ENCODE measurements around the gene PLOD2. TPM values are rescaled to one million over a fixed set of nuclear protein-coding genes. Genes with fewer than 3 reads are reported as not detected.
A peak's percentile ranks its signal among the peaks of the same experiment; 100 is the strongest.

Gene PLOD2
- total and polyA plus RNA-seq, 4 donors: 18.6 to 57.0 (median 24.3) TPM

DNA sequence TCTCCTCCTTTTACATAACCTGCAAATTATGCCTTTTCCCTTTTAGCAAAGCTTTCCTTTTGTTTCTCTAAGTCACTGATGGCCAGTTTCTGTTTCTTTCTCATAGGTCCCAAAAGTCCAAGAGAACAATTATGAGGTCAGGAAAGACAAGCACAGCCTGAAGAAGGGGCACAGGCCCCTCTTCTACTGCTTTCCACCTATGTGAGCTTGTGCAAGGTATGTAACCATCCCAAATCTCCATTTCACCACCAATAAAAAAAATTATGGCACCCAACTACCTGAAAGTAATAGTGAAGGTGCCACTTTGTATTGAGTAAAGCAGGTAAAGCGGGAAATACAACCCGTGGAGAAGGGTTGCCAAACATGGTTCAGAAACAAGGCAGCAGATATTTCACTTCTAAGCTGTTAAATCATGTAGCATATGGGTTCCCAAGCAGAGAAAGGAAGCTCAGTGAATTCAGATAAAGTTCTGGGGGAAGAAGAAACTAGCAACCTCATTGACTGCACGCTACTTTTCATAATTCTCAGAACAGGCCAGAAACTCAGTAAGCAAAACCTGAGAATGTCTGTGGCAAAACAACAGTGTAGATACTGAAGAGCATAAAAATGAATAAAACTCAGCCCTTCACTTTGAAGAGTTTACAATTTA is 4.2 kb downstream of the PLOD2 start:
- Histone ChIP-seq H3K4me1 (ENCODE audit: control insufficient read depth in 4 of 4, insufficient read depth in 4 of 4, low read length in 3 of 4) (peaks cover 9 to 64% (median 40%) of the 10 kb centered on the region in 4 donors), H3K27ac (ENCODE audit: low read depth in 1 of 2, low read length in 2 of 2) (peak overlapping the region; percentile 76 to 95), H3K9ac (ENCODE audit: low read depth in 1 of 2, low read length in 2 of 2) (peak overlapping the region in 1 of 2 donors; percentile 77), H3K27me3 (ENCODE audit: control insufficient read depth in 4 of 4, insufficient read depth in 4 of 4, low read length in 3 of 4) (no peaks in the 10 kb centered on the region), H3K9me3 (ENCODE audit: control insufficient read depth in 4 of 4, low read length in 3 of 4) (no peaks in the 10 kb centered on the region), H3K4me3 (ENCODE audit: low read depth in 1 of 3, low read length in 3 of 3) (peak overlapping the region in 1 of 3 donors; percentile 37), H3K36me3 (ENCODE audit: control insufficient read depth in 4 of 4, insufficient read depth in 3 of 4, low read depth in 1 of 4, low read length in 3 of 4) (no peaks in the 10 kb centered on the region)
- no peak for TF ChIP-seq RXRA (IDR thresholded peaks at IDR 0.05)
- no peak for TF ChIP-seq TAF1 (conservative IDR thresholded peaks at IDR 0.05)
- TF ChIP-seq, protein P1, sequence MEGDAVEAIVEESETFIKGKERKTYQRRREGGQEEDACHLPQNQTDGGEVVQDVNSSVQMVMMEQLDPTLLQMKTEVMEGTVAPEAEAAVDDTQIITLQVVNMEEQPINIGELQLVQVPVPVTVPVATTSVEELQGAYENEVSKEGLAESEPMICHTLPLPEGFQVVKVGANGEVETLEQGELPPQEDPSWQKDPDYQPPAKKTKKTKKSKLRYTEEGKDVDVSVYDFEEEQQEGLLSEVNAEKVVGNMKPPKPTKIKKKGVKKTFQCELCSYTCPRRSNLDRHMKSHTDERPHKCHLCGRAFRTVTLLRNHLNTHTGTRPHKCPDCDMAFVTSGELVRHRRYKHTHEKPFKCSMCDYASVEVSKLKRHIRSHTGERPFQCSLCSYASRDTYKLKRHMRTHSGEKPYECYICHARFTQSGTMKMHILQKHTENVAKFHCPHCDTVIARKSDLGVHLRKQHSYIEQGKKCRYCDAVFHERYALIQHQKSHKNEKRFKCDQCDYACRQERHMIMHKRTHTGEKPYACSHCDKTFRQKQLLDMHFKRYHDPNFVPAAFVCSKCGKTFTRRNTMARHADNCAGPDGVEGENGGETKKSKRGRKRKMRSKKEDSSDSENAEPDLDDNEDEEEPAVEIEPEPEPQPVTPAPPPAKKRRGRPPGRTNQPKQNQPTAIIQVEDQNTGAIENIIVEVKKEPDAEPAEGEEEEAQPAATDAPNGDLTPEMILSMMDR (IDR thresholded peaks at IDR 0.05; ENCODE audit: low read depth, low read length, missing input control): no peak
- TF ChIP-seq HNF4A (conservative IDR thresholded peaks at IDR 0.05): peak; percentile 20 to 24
- TF ChIP-seq YY1 (IDR thresholded peaks at IDR 0.05): peak; percentile 12
- TF ChIP-seq JUND (IDR thresholded peaks at IDR 0.05): no peak
- no peak for DNase-seq (ENCODE audit: low spot score)
- 57% methylated on average over 3 of the region's 3 CpGs for WGBS

DNA sequence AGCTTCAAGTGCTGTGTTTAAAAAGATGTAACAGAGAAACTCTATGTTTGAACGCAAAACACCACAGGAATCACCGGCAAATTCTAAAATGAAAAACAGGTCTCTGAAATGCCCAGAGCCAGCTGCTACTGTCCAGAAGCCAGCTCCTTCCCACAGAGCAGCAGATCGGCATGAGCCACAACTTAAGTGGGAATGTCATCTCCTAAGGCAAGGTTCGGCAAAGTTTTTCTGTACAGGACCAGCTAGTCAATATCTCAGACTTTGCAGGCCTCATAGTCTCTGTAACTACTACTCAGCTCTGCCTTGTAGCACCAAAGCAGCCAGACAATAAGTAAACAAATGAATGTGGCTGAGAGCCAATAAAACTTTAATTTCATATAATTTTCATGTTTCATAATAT is 4.9 kb downstream of the PLOD2 start:
- Histone ChIP-seq H3K27me3 (ENCODE audit: control insufficient read depth in 4 of 4, insufficient read depth in 4 of 4, low read length in 3 of 4) (no peaks in the 10 kb centered on the region), H3K9ac (ENCODE audit: low read depth in 1 of 2, low read length in 2 of 2) (peak overlapping the region; percentile 5 to 77), H3K4me3 (ENCODE audit: low read depth in 1 of 3, low read length in 3 of 3) (peak overlapping the region; percentile 25 to 37 (median 34)), H3K9me3 (ENCODE audit: control insufficient read depth in 4 of 4, low read length in 3 of 4) (no peaks in the 10 kb centered on the region), H3K27ac (ENCODE audit: low read depth in 1 of 2, low read length in 2 of 2) (peak overlapping the region; percentile 76 to 95), H3K4me1 (ENCODE audit: control insufficient read depth in 4 of 4, insufficient read depth in 4 of 4, low read length in 3 of 4) (peaks cover 9 to 64% (median 40%) of the 10 kb centered on the region in 4 donors), H3K36me3 (ENCODE audit: control insufficient read depth in 4 of 4, insufficient read depth in 3 of 4, low read depth in 1 of 4, low read length in 3 of 4) (peaks cover 0 to 2% (median 0%) of the 10 kb centered on the region in 4 donors)
- no peak for DNase-seq (ENCODE audit: low spot score)
- TF ChIP-seq HNF4A (conservative IDR thresholded peaks at IDR 0.05): no peak
- TF ChIP-seq, protein P1 (IDR thresholded peaks at IDR 0.05; ENCODE audit: low read depth, low read length, missing input control): no peak
- TF ChIP-seq, protein P2, sequence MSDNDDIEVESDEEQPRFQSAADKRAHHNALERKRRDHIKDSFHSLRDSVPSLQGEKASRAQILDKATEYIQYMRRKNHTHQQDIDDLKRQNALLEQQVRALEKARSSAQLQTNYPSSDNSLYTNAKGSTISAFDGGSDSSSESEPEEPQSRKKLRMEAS (IDR thresholded peaks at IDR 0.05): no peak
- no peak for TF ChIP-seq GABPA (IDR thresholded peaks at IDR 0.05 in 1 of 2, conservative IDR thresholded peaks at IDR 0.05 in 1 of 2)
- TF ChIP-seq FOXA2 (IDR thresholded peaks at IDR 0.05): no peak
- TF ChIP-seq EGR1 (IDR thresholded peaks at IDR 0.05; ENCODE audit: low read depth in 2 of 2): no peak
- no peak for TF ChIP-seq NR2F2 (IDR thresholded peaks at IDR 0.05)
- WGBS: 24% methylated on average over 4 of the region's 4 CpGs

DNA sequence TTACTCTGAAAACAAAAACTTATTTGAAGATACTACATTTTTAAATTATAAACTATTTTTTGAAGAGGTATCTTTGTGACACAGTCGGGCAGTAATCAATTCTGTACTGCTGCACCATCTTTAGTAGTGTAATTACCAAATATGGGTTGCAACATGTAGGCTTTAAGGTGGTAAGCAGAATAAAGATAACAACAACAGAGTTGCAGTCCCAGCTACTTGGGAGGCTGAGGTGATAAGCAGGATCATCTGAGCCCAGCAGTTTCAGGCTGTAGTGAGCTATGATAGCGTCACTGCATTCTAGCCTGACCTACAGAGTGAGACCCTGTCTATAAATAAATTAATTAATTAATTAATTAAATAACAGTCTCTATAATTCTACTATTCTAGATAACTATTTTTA is 6.0 kb downstream of the PLOD2 start:
- no peak overlapping the region for H3K9ac ChIP-seq (ENCODE audit: low read depth in 1 of 2, low read length in 2 of 2)
- no peak for TF ChIP-seq EGR1 (IDR thresholded peaks at IDR 0.05; ENCODE audit: low read depth in 2 of 2)
- TF ChIP-seq, protein P3, sequence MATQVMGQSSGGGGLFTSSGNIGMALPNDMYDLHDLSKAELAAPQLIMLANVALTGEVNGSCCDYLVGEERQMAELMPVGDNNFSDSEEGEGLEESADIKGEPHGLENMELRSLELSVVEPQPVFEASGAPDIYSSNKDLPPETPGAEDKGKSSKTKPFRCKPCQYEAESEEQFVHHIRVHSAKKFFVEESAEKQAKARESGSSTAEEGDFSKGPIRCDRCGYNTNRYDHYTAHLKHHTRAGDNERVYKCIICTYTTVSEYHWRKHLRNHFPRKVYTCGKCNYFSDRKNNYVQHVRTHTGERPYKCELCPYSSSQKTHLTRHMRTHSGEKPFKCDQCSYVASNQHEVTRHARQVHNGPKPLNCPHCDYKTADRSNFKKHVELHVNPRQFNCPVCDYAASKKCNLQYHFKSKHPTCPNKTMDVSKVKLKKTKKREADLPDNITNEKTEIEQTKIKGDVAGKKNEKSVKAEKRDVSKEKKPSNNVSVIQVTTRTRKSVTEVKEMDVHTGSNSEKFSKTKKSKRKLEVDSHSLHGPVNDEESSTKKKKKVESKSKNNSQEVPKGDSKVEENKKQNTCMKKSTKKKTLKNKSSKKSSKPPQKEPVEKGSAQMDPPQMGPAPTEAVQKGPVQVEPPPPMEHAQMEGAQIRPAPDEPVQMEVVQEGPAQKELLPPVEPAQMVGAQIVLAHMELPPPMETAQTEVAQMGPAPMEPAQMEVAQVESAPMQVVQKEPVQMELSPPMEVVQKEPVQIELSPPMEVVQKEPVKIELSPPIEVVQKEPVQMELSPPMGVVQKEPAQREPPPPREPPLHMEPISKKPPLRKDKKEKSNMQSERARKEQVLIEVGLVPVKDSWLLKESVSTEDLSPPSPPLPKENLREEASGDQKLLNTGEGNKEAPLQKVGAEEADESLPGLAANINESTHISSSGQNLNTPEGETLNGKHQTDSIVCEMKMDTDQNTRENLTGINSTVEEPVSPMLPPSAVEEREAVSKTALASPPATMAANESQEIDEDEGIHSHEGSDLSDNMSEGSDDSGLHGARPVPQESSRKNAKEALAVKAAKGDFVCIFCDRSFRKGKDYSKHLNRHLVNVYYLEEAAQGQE (IDR thresholded peaks at IDR 0.05): no peak
- no peak for TF ChIP-seq HNF4G (IDR thresholded peaks at IDR 0.05)
- no peak for TF ChIP-seq RAD21 (IDR thresholded peaks at IDR 0.05)
- TF ChIP-seq YY1 (IDR thresholded peaks at IDR 0.05): no peak
- TF ChIP-seq HNF4A (conservative IDR thresholded peaks at IDR 0.05): no peak
- TF ChIP-seq, protein P4, sequence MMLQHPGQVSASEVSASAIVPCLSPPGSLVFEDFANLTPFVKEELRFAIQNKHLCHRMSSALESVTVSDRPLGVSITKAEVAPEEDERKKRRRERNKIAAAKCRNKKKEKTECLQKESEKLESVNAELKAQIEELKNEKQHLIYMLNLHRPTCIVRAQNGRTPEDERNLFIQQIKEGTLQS (IDR thresholded peaks at IDR 0.05): no peak
- no peak for TF ChIP-seq FOXA2 (IDR thresholded peaks at IDR 0.05)
- TF ChIP-seq, protein P5, sequence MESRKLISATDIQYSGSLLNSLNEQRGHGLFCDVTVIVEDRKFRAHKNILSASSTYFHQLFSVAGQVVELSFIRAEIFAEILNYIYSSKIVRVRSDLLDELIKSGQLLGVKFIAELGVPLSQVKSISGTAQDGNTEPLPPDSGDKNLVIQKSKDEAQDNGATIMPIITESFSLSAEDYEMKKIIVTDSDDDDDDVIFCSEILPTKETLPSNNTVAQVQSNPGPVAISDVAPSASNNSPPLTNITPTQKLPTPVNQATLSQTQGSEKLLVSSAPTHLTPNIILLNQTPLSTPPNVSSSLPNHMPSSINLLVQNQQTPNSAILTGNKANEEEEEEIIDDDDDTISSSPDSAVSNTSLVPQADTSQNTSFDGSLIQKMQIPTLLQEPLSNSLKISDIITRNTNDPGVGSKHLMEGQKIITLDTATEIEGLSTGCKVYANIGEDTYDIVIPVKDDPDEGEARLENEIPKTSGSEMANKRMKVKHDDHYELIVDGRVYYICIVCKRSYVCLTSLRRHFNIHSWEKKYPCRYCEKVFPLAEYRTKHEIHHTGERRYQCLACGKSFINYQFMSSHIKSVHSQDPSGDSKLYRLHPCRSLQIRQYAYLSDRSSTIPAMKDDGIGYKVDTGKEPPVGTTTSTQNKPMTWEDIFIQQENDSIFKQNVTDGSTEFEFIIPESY (IDR thresholded peaks at IDR 0.05): no peak

More for the DNA sequence above, 6.0 kb downstream of the PLOD2 start:
- no peaks in the 10 kb centered on the region for H3K27me3 ChIP-seq (ENCODE audit: control insufficient read depth in 4 of 4, insufficient read depth in 4 of 4, low read length in 3 of 4)
- peaks cover 9 to 67% (median 40%) of the 10 kb centered on the region in 4 donors for H3K4me1 ChIP-seq (ENCODE audit: control insufficient read depth in 4 of 4, insufficient read depth in 4 of 4, low read length in 3 of 4)
- no peaks in the 10 kb centered on the region for H3K9me3 ChIP-seq (ENCODE audit: control insufficient read depth in 4 of 4, low read length in 3 of 4)
- H3K36me3 ChIP-seq (ENCODE audit: control insufficient read depth in 4 of 4, insufficient read depth in 3 of 4, low read depth in 1 of 4, low read length in 3 of 4): peaks cover 0 to 2% (median 0%) of the 10 kb centered on the region in 4 donors
- no peak overlapping the region for H3K27ac ChIP-seq (ENCODE audit: low read depth in 1 of 2, low read length in 2 of 2)
- H3K4me3 ChIP-seq (ENCODE audit: low read depth in 1 of 3, low read length in 3 of 3): no peak overlapping the region
- WGBS: 35% methylated on average over 2 of the region's 2 CpGs
- no peak for DNase-seq (ENCODE audit: low spot score)

Data from liver (tissue), 9 donors.